HG03571 (cell line): ENCODE results near the gene BPIFB3.
"Not testable (repeated sequence)": the region's sequence is repeated elsewhere in the genome, so short reads cannot be mapped to it uniquely, and the experiment has no call there.

Experiments used
- ATAC-seq: cut with Tn5 transposase; IDR thresholded peaks from one replicate; pipeline ENCODE4 v1.9.1; 2021; ENCODE audit not compliant: unreplicated experiment

Gene BPIFB3

GRCh38 chr20:33082546-33082945 is 28.8 kb downstream of the BPIFB3 start:
- no peak for ATAC-seq

- ATAC-seq = no peak
Measured at GRCh38 chr20:33083544-33084340, 30.0 kb downstream of the BPIFB3 start.

GRCh38 chr20:33084722-33085121 is 31.0 kb downstream of the BPIFB3 start:
- ATAC-seq = no peak

GRCh38 chr20:33086052-33086722 is 32.5 kb downstream of the BPIFB3 start:
- no peak for ATAC-seq

GRCh38 chr20:33091147-33091546 is 37.4 kb downstream of the BPIFB3 start:
- no peak for ATAC-seq

- no peak for ATAC-seq
Measured at GRCh38 chr20:33091693-33092092, 38.0 kb downstream of the BPIFB3 start.

GRCh38 chr20:33092361-33092760 is 38.7 kb downstream of the BPIFB3 start:
- ATAC-seq = no peak

- ATAC-seq = no peak
Measured at GRCh38 chr20:33093074-33093473, 39.4 kb downstream of the BPIFB3 start.

- ATAC-seq = no peak
Measured at GRCh38 chr20:33093582-33093981, 39.9 kb downstream of the BPIFB3 start.

- ATAC-seq = no peak
Measured at GRCh38 chr20:33095249-33095648, 41.5 kb downstream of the BPIFB3 start.

GRCh38 chr20:33095902-33096584 is 42.3 kb downstream of the BPIFB3 start:
- ATAC-seq = not testable (repeated sequence)

GRCh38 chr20:33097001-33097400 is 43.3 kb downstream of the BPIFB3 start:
- ATAC-seq = no peak

GRCh38 chr20:33099843-33100538 is 46.3 kb downstream of the BPIFB3 start:
- no peak for ATAC-seq

- no peak for ATAC-seq
Measured at GRCh38 chr20:33103556-33103955, 49.9 kb downstream of the BPIFB3 start.

- ATAC-seq = no peak
Measured at GRCh38 chr20:33104336-33104735, 50.6 kb downstream of the BPIFB3 start.

GRCh38 chr20:33105316-33105924 is 51.7 kb downstream of the BPIFB3 start:
- no peak for ATAC-seq

- ATAC-seq = not testable (repeated sequence)
Measured at GRCh38 chr20:33106058-33106620, 52.4 kb downstream of the BPIFB3 start.

- no peak for ATAC-seq
Measured at GRCh38 chr20:33108661-33109060, 55.0 kb downstream of the BPIFB3 start.

- ATAC-seq = no peak
Measured at GRCh38 chr20:33110147-33110825, 56.6 kb downstream of the BPIFB3 start.

GRCh38 chr20:33111306-33111705 is 57.6 kb downstream of the BPIFB3 start:
- ATAC-seq = no peak
